Left lung (tissue), 10 donors: ENCODE measurements around the gene MAGI1. TPM values are rescaled to one million over a fixed set of nuclear protein-coding genes. Genes with fewer than 3 reads are reported as not detected.

Experiments used
- ATAC-seq: fragments of 200-7000 bp; cut with Tn5 transposase; one replicate; pipeline ENCODE4 v1.9.1; 2020; ENCODE audit warnings: moderate library complexity
- DNase-seq, 4 donors: peaks; one replicate each; pipeline ENCODE4 v3.0.0-alpha.2; 2013 to 2020
- H3K27ac ChIP-seq, 2 donors: fragments of 200-600 bp; sonication (generic) in 1 of 2; one replicate each; pipeline versions ENCODE4 v1.5.0 to v1.8.0; 2020 to 2021
- H3K27me3 ChIP-seq, 2 donors: fragments of 200-600 bp; sonication (generic) in 1 of 2; one replicate each; pipeline versions ENCODE4 v1.5.0 to v1.8.0; 2020 to 2021
- H3K36me3 ChIP-seq, 2 donors: fragments of 200-600 bp; sonication (generic) in 1 of 2; one replicate each; pipeline versions ENCODE4 v1.5.0 to v1.8.0; 2020 to 2021
- H3K4me1 ChIP-seq, 2 donors: fragments of 200-600 bp; one replicate each; pipeline ENCODE4 v1.8.0; 2021
- H3K4me3 ChIP-seq, 2 donors: fragments of 200-600 bp; sonication (generic) in 1 of 2; one replicate each; pipeline versions ENCODE4 v1.5.0 to v1.8.0; 2020 to 2021; ENCODE audit warnings: mild to moderate bottlenecking in 1 of 2
- H3K9me3 ChIP-seq, 2 donors: fragments of 200-600 bp; sonication (generic) in 1 of 2; one replicate each; pipeline versions ENCODE4 v1.5.0 to v1.8.0; 2020 to 2021
- CTCF ChIP-seq, 2 donors: fragments of 200-600 bp; sonication (generic) in 1 of 2; IDR thresholded peaks; one replicate each; pipeline versions ENCODE4 v1.5.0 to v1.8.0; 2021; ENCODE audit warnings: antibody characterized with exemption in 2 of 2
- intact Hi-C, 2 donors: fragments of 100-400 bp; cut with DNase I; formaldehyde crosslinking; loops; one replicate each; pipeline versions ENCODE4 v1.11.2 to v1.14.2; 2022
- polyA plus RNA-seq, 6 donors: library from polyadenylated mRNA; unstranded; fragments of 120-200 nt; gene quantifications; one replicate each; pipeline ENCODE4 v1.2.1, GENCODE V29; 2013; ENCODE audit not compliant: insufficient read length in 6 of 6
- total RNA-seq, 2 donors: library from RNA; stranded (reverse); fragmentation: NEBNext Ultra II Directional; extraction: Animal tissue kit (Norgen Biotek cat#: 25700); gene quantifications; one replicate each; pipeline ENCODE4 v1.2.1, GENCODE V29; 2021
- donor health status: DM: no; HTN: yes; CAD: no.
- donor health status: DM: no; HTN: no; CAD: no.

MAGI1 gene
- total and polyA plus RNA-seq, 8 donors: 25.4 to 32.0 (median 28.7) TPM

DNA sequence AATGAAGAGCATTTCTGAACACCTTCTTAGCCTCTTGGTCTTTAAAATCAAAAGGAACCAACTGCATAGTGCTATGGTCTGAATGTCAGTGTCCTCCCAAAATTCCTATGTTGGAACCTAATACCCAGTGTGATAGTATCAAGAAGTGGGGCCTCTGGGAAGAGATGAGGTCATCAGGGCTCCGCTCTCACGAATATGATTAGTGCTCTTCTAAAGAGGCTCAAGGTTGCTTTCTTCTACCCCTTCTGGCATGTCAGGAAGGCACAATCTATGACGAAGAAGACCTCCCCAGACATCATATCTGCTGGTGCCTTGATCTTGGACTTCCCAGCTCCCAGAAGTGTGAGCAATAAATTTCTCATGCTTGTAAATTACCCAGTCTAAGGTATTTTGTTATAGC lies 209.5 kb downstream of the MAGI1 start:
- Histone ChIP-seq H3K4me1 (peaks cover 6 to 16% of the 10 kb centered on the region in 2 donors), H3K27me3 (no peaks in the 10 kb centered on the region), H3K4me3 (no peak overlapping the region), H3K36me3 (no peaks in the 10 kb centered on the region), H3K27ac (no peak overlapping the region), H3K9me3 (no peaks in the 10 kb centered on the region)
- ATAC-seq (no peak), DNase-seq (no peak)
- no peak for TF ChIP-seq CTCF (IDR thresholded peaks at IDR 0.05)
- intact Hi-C loops: no loop called here

- H3K4me1 ChIP-seq: peaks cover 1 to 15% of the 10 kb centered on the region in 2 donors
- TF ChIP-seq CTCF (IDR thresholded peaks at IDR 0.05): no peak
- no peaks in the 10 kb centered on the region for H3K27me3 ChIP-seq
- H3K36me3 ChIP-seq: no peaks in the 10 kb centered on the region
- H3K9me3 ChIP-seq: no peaks in the 10 kb centered on the region
- no peak for ATAC-seq
- no peak for DNase-seq
- no peak overlapping the region for H3K4me3 ChIP-seq
- no peak overlapping the region for H3K27ac ChIP-seq
- intact Hi-C loops: no loop called here
Observed at GRCh38 chr3:65828706-65829105, 210.0 kb downstream of the MAGI1 start.

- TF ChIP-seq CTCF (IDR thresholded peaks at IDR 0.05): no peak
- peaks cover 0 to 8% of the 10 kb centered on the region in 2 donors for H3K4me1 ChIP-seq
- H3K9me3 ChIP-seq: no peaks in the 10 kb centered on the region
- H3K36me3 ChIP-seq: no peaks in the 10 kb centered on the region
- DNase-seq (no peak), ATAC-seq (no peak)
- intact Hi-C loops: no loop called here
- no peak overlapping the region for H3K27ac ChIP-seq
- H3K27me3 ChIP-seq: no peaks in the 10 kb centered on the region
- H3K4me3 ChIP-seq: no peak overlapping the region
Observed at GRCh38 chr3:65827076-65827475, 211.6 kb downstream of the MAGI1 start.

DNA sequence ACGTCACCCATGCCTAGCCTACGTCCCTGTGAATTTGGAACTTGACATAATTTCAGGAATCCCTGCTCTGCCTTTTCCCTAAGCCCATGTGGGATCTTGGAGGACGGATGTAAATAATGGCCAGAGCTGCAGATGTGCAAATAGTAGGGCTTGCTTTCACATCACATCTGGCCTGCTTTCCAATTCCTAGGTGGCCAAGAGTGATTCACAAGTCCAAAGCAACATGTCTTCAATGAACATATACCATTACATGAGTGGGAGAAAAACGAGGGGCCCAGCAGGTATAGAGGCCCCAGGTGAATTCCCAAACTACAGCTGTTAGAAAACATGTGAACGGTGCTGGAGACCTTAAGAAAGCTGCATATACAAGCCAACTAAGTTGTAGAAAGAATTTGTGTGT lies 214.6 kb downstream of the MAGI1 start:
- no peak for ATAC-seq
- H3K9me3 ChIP-seq: no peaks in the 10 kb centered on the region
- intact Hi-C loops: no loop called here

GRCh38 chr3:65820600-65820999 lies 218.1 kb downstream of the MAGI1 start:
- H3K27me3 ChIP-seq: no peaks in the 10 kb centered on the region
- intact Hi-C loops: no loop called here
- H3K9me3 ChIP-seq: no peaks in the 10 kb centered on the region
- TF ChIP-seq CTCF (IDR thresholded peaks at IDR 0.05): no peak
- no peak overlapping the region for H3K27ac ChIP-seq
- DNase-seq: no peak
- H3K4me1 ChIP-seq: no peaks in the 10 kb centered on the region
- no peak for ATAC-seq
- no peaks in the 10 kb centered on the region for H3K36me3 ChIP-seq
- H3K4me3 ChIP-seq: no peak overlapping the region

More for the DNA sequence above, 214.6 kb downstream of the MAGI1 start:
- Histone ChIP-seq H3K4me3 (no peak overlapping the region), H3K36me3 (no peaks in the 10 kb centered on the region), H3K27ac (no peak overlapping the region), H3K4me1 (no peaks in the 10 kb centered on the region), H3K27me3 (no peaks in the 10 kb centered on the region)
- TF ChIP-seq CTCF (IDR thresholded peaks at IDR 0.05): no peak
- no peak for DNase-seq
